ENCODE measurements around the gene DUSP22. TPM values are rescaled to one million over a fixed set of nuclear protein-coding genes. Genes with fewer than 3 reads are reported as not detected.
A peak's percentile ranks its signal among the peaks of the same experiment; 100 is the strongest.

The DUSP22 gene
- total RNA-seq, 2 donors from 2014 or later, result 13.8 to 34.8 TPM

DNA sequence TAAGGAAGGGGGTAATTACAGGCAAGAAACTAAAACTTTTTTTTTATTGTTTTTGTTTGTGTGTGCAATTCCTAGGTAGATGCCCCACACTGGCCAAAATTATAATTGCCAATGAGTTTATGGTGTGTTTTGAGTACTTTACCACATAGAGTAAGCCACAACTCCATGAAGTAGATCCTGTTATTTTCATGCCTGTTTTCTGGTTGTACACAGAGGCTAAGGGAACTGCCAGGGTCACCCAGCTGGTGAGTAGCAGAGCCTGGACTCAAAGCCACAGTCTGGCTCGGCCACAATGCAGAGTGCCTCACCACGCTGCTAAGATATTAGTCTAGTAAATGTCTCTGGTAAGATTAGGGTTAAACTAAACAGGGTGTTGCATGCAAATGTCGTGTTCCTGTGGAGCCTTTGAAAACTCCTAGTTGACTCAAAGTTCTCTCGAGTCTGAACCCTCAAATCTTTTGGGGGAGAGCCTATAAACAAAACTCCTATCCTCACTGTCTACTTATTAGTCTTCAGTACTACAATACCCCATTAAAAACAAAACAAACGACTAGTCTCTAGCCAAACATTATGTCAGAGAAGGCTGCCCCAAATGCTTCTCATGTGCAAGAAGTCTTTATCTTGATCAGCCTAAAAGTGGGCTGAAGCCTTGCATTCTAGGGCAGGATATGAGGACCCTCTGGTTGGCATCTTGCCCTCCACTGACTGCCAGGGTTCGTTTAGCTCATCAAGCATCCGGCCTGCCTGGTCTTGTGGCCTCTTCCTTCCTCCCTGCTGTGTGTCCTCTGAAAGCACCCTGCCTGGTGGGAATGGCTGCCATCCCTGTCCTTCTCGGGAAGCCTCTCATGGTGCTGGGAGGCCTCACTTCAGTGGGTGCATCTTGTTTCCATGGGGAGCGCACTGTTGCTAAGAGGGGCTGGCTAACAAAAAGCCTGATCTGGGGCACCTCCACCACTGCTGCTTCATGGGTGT lies 4.2 kb downstream of the DUSP22 start:
- Histone ChIP-seq H3K4me3 (no peak overlapping the region), H3K27me3 (no peaks in the 10 kb centered on the region), H3K4me1 (peaks cover 39% of the 10 kb centered on the region), H3K36me3 (replicated peaks in 1 of 2; ENCODE audit: insufficient read depth in 1 of 2, low read depth in 2 of 2) (no peaks in the 10 kb centered on the region), H3K27ac (peak overlapping the region in 1 of 4 donors; percentile 16), H3K9me3 (no peaks in the 10 kb centered on the region)
- DNase-seq, result peak in 2 of 4 donors; percentile 42 to 54
- intact Hi-C loops (cut with DNase I), result no loop called here
- ATAC-seq, result no peak
- 41 to 59% methylated on average over 9 of the region's 9 CpGs for WGBS, 2 donors
- TF ChIP-seq, protein P1, sequence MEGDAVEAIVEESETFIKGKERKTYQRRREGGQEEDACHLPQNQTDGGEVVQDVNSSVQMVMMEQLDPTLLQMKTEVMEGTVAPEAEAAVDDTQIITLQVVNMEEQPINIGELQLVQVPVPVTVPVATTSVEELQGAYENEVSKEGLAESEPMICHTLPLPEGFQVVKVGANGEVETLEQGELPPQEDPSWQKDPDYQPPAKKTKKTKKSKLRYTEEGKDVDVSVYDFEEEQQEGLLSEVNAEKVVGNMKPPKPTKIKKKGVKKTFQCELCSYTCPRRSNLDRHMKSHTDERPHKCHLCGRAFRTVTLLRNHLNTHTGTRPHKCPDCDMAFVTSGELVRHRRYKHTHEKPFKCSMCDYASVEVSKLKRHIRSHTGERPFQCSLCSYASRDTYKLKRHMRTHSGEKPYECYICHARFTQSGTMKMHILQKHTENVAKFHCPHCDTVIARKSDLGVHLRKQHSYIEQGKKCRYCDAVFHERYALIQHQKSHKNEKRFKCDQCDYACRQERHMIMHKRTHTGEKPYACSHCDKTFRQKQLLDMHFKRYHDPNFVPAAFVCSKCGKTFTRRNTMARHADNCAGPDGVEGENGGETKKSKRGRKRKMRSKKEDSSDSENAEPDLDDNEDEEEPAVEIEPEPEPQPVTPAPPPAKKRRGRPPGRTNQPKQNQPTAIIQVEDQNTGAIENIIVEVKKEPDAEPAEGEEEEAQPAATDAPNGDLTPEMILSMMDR (IDR thresholded peaks at IDR 0.05), result no peak

DNA sequence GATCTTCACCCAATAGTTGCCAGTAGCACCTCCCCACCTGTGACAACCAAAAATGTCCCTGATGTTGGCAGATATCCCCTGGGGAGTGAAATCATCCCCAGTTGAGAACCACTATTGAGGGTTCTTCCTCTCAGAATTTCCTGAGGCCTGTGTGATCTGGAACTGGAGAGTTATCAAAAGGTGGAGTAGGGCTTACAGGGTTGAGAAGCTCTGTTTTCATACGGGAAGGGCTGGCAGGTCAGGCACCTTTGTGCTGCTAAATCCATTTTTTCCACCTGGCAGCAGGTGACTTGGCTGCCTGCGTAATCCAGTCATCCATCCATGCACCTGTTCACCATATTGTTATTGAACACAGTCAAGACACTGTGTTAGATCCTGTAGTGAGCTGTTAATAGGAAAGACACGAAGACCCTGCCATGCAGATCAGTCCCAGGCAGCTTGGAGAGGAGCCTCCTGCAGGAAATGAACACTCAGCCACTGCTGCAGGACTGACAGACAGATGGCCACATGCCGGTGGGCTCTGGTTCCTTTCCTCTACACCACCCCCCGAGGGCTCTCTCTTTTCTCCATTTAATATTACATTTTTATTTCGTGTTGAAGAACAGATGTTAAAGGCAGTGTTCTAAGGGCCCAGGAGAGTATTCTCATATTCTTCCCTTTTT lies 5.4 kb downstream of the DUSP22 start:
- H3K36me3 ChIP-seq (replicated peaks in 1 of 2; ENCODE audit: insufficient read depth in 1 of 2, low read depth in 2 of 2), result no peaks in the 10 kb centered on the region
- intact Hi-C loops (cut with DNase I), result no loop called here
- DNase-seq, result peak in 1 of 4 donors; percentile 43
- H3K27me3 ChIP-seq, result no peaks in the 10 kb centered on the region
- H3K9me3 ChIP-seq, result no peaks in the 10 kb centered on the region
- H3K27ac ChIP-seq, result peak overlapping the region in 2 of 4 donors; percentile 59 to 70
- H3K4me1 ChIP-seq, result peaks cover 39% of the 10 kb centered on the region
- TF ChIP-seq, protein P1 (IDR thresholded peaks at IDR 0.05), result no peak
- no peak for TF ChIP-seq POLR2A (IDR thresholded peaks at IDR 0.05)
- WGBS, 2 donors, result 35 to 68% methylated on average over 6 of the region's 6 CpGs
- H3K4me3 ChIP-seq, result no peak overlapping the region
- ATAC-seq, result no peak

DNA sequence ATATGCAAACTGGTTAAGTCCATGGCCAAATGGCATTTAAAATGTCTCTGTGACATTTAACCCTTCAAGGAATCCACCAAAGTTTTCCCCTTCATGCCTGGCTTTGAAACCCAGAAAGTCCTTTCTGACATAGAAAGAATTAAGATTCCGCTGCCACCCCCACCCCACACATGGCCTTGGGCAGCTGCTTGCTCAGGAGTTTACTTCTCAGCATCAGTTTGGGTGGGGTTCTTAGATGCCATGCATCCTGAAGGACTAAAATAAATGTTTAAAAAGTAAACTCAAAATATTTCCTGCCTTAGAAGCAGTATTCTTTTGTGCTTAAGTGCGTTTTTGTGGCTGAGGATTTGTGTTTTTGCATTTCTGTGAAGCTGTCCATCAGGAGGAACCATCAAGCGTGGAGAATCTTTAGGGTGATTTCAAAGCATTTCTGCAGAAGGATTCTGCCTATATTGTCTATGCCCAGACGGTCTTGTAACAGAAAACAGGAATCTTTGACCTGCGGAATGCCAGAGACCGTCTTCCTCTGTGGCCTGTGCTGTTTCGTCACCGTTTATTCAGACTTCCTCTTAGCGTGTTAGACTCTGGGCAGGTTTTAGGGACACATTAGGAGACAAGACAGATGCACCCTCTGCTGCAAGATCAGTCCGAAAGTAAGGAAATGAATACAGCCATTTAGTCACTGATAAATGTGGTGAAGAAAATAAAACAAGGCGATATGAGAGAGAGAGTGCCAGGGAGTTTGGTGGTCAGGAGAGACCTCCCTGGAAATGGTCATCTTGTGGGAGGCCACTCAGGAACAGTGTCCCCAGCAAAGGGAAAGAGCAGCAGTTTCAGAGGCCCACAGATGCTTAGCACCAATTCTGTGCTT lies 6.2 kb downstream of the DUSP22 start:
- DNase-seq, result peak in 1 of 4 donors; percentile 69
- Histone ChIP-seq H3K36me3 (replicated peaks in 1 of 2; ENCODE audit: insufficient read depth in 1 of 2, low read depth in 2 of 2) (no peaks in the 10 kb centered on the region), H3K27me3 (no peaks in the 10 kb centered on the region), H3K4me3 (no peak overlapping the region), H3K4me1 (peaks cover 39% of the 10 kb centered on the region), H3K27ac (peak overlapping the region in 3 of 4 donors; percentile 20 to 70 (median 59)), H3K9me3 (no peaks in the 10 kb centered on the region)
- no peak for ATAC-seq
- TF ChIP-seq, protein P1 (IDR thresholded peaks at IDR 0.05), result no peak
- peak in 1 of 3 donors; percentile 30 for TF ChIP-seq POLR2A (IDR thresholded peaks at IDR 0.05)
- intact Hi-C loops (cut with DNase I), result no loop called here
- WGBS, 2 donors, result 48 to 68% methylated on average over 11 of the region's 11 CpGs

DNA sequence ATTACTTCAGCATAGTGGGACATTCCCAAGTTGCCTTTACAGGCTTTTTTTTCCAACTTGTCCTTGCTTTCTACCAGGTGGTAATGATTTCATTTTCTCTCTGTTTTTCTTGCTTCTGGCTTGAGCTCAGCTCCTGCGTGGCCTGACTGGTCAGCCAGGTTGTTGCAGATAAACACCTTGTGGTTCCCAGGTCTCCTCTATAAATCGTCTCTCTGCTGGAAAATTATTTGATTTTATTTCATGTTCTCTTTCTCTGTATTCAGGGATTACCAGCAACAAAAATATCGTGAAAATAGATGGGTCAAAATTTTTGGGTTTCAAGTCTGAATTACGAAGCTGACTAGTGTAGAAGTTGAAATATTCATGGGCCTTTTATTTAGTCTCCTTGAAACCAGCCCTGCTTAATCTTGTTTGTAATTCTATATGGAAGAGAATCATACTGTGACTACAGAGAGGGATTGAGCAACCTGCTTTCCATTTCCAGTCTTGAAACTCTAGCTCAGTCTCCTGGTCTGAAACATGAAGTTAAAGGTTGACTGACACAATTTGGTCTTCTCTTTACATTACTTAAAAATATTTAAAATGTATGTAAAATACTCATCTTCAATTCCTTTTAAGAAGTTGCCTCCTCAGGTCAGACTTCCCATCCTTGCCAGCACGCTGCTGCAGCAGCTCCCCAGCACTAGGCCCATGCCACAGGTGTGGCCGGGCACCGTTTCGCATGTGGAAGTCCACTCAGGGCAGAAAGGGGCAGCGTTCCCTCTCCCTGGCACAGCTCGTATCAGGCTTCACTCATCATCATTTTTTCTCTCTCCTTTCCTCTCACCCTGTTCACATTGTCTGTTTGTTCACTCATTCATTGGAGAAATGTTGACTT lies 7.1 kb downstream of the DUSP22 start:
- Histone ChIP-seq H3K27ac (peak overlapping the region in 3 of 4 donors; percentile 27 to 70 (median 59)), H3K36me3 (replicated peaks in 1 of 2; ENCODE audit: insufficient read depth in 1 of 2, low read depth in 2 of 2) (no peaks in the 10 kb centered on the region), H3K27me3 (no peaks in the 10 kb centered on the region), H3K4me1 (peaks cover 39% of the 10 kb centered on the region), H3K9me3 (no peaks in the 10 kb centered on the region), H3K4me3 (no peak overlapping the region)
- TF ChIP-seq POLR2A (IDR thresholded peaks at IDR 0.05), result no peak
- TF ChIP-seq, protein P1 (IDR thresholded peaks at IDR 0.05), result no peak
- peak in 3 of 4 donors; percentile 36 to 72 (median 64) for DNase-seq
- 54% methylated on average over 10 of the region's 10 CpGs for WGBS, 2 donors
- peak; percentile 53 for ATAC-seq
- intact Hi-C loops (cut with DNase I), result no loop called here
